Measurements from ENCODE around the gene CLN3.
"Not testable (repeated sequence)": the region's sequence is repeated elsewhere in the genome, so short reads cannot be mapped to it uniquely, and the experiment has no call there.

CLN3 gene

DNA sequence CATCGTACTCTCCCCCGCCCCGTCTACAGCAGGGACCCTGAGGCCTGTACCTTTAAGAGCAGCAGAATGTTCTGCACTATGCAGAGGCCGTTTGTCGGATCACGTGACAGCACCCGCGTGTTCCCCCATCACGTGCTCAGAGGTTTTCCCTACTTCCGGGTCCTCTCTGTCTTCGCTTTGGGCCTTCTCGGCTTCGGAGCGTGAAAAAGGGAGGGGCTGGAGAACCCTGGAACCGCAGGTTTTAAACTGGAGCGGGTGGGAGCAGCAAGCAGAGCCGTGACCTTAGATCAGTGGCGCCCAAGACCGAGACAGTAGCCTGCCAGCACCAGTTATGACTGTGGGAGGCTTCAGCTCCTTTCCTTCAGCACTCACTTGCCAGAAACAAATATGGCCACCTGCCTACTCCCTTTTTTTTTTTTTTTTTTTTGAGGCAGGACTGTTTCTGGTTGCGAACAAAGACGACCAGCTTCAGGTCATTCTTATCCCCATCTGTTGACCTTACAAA is at the start of gene CLN3:
CLN3 (minus strand) TSS at position 105 of the 505 bp plus-strand sequence. CDS start 315 bp downstream, outside the sequence.
- peak; percentile 80 to 82 for ATAC-seq

DNA sequence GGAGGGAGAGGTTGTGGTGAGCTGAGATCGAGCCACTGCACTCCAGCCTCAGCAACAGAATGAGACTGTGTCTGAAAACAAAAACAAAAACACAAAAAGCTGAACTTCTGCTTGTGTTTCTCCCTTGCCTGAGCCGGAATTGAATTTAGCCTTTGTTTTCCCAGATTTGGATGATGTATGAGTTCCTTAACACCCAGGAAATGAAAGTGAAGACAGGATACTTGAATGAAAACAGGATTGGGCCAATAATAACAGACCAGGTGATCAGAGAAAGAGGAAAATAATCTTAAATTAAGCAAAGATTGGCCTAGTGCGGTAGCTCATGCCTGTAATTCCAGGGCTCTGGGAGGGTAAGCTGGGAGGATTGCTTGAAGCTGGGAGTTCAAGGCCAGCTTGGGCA is 48.5 kb upstream of the CLN3 start:
- ATAC-seq, result no peak

GRCh38 chr16:28538733-28539596 is 47.1 kb upstream of the CLN3 start, which contains the start of gene NUPR1:
NUPR1 (minus strand) TSS chr16:28538974; CDS start chr16:28538907, 67 bp downstream.
- no peak for ATAC-seq

- ATAC-seq, result no peak
These were observed 46.3 kb upstream of the CLN3 start for GRCh38 chr16:28537964-28538732.

GRCh38 chr16:28537076-28537475 is 45.2 kb upstream of the CLN3 start:
- no peak for ATAC-seq

DNA sequence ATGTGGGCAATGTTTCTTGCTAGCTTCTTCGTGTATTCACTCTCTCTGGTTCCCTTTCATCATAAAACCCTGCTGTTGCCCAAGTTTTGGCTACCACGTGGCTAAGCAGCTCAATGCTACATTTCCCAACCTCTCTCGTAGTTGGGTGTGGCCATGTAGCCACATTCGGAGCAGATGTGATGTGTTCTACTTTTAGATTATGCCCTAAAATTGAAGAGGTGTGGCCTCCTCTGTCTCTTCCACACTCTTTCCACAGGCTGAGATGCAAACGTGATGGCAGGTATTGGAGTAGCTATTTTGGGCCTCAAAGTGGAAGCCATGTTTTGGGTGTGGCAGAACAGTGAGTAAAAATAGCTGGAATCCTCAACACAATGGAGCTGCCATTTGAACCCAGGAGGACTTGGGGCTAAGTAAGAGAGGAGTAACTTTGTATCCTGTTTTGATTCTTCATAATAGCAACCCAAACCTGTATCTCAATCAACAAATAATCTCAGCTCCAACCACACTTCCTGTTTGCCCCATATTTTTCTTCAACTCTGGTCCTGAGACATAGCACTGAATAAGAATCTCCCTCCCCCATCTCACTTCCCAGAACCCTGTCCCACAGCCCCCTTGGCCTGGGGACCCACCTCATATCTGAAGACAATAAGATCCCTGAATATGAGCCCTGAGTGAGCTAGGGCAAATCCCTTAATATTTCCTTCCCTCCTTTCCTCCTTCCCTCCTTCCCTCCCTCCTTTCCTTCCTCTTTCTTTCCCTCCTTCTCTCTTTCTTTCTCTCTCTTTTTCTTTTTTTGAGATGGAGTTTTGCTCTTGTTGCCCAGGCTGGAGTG is 42.9 kb upstream of the CLN3 start:
- ATAC-seq, result no peak

DNA sequence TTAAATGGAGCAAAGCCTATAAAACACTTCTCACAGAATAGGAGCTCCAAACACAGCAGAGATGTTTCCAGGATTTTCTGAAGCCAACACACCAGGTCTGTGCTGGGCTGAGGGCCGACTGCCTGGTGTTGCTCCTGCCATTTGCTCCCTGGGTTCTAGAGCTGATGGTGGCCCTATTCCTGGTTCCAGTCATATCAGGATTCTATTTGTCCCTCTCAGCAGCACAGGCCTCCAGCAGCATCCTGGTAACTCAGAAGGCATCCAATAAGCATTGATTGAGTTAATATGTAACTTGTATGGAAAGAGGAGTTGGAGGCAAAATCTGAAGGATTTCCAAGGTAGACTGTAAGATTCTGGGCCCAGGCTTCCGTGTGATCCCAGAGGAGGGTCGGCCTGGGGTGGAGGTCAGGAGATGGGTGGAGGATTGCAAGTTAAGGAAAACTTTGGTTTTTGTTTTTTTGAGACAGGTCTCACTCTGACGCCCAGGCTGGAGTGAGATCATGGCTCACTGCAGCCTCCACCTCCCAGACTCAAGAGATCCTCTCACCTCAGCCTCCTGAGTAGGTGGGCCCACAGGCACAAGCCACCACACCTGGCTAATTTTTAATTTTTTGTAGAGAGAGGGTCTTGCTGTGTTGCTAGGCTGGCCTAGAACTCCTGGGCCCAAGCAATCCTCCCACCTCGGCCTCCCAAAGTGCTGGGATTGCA is 41.2 kb upstream of the CLN3 start:
- ATAC-seq, result no peak

DNA sequence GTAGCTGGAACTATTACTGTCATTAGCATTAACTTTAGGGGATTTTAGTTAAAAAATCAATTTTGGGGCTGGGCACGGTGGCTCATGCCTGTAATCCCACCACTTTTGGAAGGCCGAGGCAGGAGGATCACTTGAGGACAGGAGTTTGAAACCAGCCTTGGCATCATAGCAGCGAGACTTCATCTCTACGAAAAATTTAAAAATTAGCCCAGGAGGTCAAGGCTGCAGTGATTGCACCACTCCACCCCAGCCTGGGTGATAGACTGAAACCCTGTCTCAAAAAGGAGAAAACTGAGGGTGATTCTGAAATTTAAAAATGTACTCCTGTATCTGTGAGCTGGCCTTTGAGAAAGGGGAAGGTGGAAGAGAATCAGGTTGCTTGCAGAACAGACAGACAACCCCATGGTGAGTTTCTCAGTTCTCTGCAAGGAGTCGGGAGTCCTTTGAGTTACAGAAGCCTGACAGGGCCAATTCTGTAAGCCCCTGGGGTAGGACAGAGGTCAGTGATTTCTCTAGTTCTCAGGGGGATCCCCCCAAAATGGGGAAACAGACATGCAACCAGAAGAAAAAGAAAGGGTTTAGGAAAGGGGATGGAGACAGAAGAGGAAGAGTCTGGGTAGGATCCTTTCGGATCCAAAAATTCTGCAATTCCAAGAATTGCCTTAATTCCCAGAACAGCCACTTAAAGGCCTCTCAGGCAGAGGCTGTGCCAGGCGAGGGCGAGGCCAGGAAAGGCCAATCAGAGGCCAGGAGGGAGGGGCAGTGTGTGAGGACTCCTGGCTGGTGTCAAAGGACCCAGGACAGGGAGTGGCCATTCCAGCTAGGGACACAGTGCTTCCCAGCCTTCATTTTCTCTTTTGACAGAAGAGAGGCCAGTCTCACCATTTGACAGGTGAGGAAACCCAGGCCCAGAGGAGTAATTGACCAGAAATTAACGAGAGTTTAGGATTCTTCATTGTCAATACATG is 40.2 kb upstream of the CLN3 start:
- ATAC-seq, result no peak

DNA sequence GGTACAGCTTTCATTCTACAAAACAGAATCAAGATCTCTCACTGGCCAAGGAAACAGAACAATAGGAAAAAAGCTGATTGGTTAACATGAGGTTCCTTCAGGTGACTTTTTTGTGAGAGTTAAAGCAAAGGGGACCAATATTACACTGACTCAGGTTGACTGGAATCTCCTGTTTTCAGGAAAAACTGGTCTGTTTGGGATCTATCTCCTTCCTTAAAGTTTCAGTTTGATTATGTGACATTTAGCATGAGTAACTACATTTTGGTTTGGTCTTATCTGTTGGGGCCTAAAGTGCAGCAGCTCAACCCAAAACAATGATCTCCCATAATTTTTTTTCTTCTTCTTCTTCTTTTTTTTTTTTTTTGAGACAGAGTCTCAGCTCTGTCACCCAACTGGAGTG is 37.2 kb upstream of the CLN3 start:
- ATAC-seq, result no peak

DNA sequence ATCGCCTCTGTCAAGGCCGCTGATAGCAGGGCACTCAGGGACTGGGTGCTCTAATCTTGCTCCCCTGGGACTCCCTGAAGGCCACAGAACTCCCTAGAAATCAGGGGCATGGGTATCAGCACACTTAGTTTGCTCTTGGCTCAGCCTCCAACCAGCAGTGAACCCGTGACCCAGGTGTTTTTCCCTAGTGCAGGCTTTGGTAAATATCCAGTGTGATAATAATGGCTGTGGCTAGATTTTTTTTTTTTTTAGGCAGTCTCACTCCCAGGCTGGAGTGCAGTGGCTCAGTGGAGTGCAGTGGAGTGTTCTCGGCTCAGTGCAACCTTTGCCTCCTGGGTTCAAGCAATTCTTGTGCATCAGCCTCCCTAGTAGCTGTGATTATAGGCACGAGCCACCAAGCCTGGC is 36.6 kb upstream of the CLN3 start:
- no peak for ATAC-seq

DNA sequence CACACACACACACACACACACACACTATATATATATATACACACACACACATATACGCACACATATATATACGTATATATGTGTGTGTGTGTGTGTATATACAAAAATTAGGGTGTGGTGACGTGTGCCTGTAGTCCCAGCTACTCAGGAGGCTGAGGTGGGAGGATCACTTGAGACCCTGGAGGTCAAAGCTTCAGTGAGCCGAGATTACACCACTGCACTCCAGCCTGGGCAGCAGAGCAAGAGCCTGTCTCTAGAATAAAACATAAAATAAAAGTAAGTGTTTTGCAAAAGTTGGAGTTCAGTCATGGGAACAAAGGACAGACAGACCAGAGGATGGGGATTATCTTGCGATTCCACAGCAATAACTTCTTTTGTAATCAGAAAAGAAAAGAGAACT is 36.1 kb upstream of the CLN3 start:
- no peak for ATAC-seq

DNA sequence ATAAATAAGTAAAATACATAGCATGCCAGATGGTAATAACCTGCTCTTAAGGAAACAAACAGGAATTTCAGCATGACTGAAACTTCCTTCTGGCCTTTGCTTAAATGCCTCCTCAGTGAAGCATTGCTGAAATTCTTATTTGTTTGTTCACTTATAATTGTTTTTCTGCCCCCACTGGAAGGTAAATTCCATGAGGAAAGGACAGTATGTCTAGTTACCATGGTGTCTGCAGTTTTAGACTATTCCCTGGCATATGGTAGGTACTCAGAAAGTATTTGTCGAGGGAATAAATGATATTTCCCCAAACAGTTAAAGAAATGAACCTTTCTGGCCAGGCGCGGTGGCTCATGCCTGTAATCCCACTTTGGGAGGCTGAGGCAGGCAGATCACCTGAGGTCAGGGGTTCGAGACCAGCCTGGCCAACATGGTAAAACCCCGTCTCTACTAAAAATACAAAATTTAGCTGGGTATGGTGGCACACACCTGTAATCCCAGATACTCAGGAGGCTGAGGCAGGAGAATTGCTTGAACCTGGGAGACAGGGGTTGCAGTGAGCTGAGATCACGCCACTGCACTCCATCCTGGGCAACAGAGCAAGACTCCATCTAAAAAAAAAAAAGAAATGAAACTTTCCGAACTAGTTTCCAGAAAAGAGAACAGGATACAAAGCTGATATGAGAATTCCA is 35.4 kb upstream of the CLN3 start:
- not testable (repeated sequence) for ATAC-seq

DNA sequence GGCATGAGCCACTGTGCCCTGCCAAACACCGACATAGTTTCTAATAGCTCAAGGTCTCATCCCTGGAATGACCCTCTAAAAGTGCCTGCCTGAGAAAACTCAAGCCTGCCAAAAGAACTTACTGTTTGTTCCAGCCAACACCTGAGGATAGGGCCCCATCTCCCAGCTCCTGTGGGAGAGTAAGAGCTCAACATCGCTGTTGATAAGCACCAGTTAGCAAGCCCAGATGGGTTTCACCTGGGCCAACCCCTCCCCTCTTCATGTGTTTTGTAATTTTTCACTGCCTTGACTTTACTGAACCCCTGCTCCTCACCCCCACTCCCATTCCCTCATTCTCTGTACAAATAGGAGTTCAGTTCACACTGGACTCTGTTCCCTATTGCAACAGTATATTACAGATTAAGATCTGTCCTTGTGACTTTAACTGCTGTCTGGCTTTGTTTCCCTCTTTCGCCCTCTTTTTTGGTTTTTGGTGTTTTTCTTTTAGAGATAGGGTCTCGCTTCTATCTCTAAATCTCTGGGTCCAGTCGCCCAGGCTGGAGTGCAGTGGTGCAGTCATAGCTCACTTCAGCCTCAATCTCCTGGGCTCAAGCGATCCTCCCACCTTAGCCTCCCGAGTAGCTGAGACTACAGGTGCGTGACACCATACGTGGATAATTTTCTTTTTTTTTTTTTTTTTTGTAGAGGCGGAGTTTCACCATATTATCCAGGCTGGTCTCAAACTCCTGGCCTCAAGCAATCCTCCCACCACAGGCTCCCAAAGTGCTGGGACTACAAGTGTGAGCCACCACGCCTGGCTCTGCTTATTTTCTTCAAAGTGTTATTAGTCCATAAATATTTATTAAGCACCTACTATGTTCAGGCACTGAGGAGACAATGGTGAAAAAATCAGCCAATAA is 34.6 kb upstream of the CLN3 start:
- no peak for ATAC-seq

- peak in 1 of 2 donors; percentile 28 for ATAC-seq
These were observed 32.9 kb upstream of the CLN3 start for GRCh38 chr16:28524681-28525171.

DNA sequence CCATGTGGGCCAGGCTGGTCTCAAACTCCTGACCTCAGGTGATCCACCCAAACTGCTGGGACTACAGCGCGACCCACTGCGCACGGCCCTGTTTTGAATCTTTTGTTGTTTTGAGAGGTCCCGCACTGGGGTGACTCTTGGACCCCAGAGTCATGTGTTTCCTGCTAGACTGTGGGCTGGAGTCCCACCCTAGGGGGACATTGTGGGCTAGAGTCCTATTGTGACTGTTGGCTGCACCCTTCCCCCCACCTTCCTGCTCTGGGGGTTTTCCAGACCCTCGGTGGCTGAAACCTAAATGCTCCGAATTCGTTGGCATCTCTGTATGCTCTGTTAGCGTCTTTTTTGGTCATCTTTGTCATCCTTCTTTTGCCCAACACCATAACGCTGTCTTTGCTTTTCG is 30.9 kb upstream of the CLN3 start:
- ATAC-seq, result no peak

GRCh38 chr16:28521436-28521835 is 29.6 kb upstream of the CLN3 start:
- no peak for ATAC-seq

DNA sequence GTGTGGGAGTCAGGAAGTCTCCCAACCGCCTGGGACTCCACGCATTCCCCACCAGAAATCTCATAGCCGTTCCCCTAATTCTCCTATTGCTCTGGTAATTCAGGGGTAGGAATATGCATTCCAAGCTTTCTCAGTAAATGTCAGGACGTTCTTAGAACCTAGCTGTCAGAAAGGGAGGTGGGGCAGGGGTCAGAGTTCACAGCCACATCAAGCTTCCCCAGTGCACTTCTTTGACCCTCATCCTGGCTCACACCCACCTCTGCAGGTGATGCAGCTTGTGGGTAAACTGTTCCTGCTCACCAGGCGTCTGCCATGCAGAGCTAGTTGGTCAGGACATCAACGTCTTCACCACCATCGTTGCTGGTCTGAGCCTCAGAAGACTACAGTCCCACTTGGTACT is 28.8 kb upstream of the CLN3 start:
- no peak for ATAC-seq

DNA sequence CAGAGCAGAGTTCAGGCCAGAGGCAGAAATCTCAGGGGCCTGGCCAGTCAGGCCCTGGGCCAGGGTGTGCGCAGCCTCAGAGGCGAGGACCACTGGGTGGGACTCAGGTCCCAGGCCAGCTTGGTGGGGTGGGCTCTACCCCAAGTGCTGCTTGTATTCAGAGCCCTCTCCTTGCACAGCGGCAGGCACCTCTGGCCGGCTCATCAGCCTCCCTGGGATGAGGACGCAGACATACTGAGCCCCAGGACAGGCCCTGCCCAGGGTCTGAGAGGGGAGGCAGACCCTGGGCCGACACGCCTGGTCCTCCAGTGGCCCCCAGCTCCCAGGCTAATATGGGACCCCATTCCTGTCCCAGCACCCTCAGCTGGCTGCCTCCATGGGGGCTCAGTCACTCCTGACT is 22.4 kb upstream of the CLN3 start:
- no peak for ATAC-seq
